ENCODE measurements around the gene ITGAD.

DNA sequence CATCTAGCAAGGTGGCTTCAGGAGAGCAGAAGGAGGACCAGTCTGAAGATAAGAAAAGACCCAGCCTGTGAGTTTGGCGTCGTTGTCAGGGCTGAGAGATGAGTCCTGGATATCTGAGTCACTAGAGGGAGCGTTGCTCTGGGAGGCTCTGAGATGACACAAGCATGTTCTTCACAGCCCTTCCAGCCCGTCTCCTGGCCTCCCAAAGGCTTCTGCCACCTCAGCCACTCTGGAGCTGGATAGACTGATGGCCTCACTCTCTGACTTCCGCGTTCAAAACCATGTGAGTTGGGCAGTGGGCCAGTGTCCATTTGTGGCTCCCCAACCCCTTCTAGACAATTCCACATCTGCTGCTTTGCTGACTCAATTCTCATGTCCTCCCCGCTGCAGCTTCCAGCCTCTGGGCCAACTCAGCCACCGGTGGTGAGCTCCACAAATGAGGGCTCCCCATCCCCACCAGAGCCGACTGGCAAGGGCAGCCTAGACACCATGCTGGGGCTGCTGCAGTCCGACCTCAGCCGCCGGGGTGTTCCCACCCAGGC, 81.1 kb downstream of the ITGAD start:
- TF ChIP-seq, protein P1, sequence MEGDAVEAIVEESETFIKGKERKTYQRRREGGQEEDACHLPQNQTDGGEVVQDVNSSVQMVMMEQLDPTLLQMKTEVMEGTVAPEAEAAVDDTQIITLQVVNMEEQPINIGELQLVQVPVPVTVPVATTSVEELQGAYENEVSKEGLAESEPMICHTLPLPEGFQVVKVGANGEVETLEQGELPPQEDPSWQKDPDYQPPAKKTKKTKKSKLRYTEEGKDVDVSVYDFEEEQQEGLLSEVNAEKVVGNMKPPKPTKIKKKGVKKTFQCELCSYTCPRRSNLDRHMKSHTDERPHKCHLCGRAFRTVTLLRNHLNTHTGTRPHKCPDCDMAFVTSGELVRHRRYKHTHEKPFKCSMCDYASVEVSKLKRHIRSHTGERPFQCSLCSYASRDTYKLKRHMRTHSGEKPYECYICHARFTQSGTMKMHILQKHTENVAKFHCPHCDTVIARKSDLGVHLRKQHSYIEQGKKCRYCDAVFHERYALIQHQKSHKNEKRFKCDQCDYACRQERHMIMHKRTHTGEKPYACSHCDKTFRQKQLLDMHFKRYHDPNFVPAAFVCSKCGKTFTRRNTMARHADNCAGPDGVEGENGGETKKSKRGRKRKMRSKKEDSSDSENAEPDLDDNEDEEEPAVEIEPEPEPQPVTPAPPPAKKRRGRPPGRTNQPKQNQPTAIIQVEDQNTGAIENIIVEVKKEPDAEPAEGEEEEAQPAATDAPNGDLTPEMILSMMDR (IDR thresholded peaks at IDR 0.05; ENCODE audit: insufficient read depth, low read length, poor library complexity, severe bottlenecking) = no peak
- no peak for TF ChIP-seq EZH2phosphoT487 (conservative IDR thresholded peaks at IDR 0.05; ENCODE audit: low read length)
